Measurements from ENCODE around the gene LCMT2. TPM values are rescaled to one million over a fixed set of nuclear protein-coding genes. Genes with fewer than 3 reads are reported as not detected.

The LCMT2 gene
- polyA plus RNA-seq, 1 donor (not counting 4 experiments of a cell fraction or from before 2014, with no cell fraction given): 14.0 TPM

GRCh38 chr15:43275740-43276562, 54.4 kb downstream of the LCMT2 start:
- Histone ChIP-seq H3K9me1 (ENCODE audit: control insufficient read depth, extremely low read depth, insufficient read depth, low read length) (no peaks in the 10 kb centered on the region), H3K4me2 (ENCODE audit: control insufficient read depth, extremely low read depth, insufficient read depth, low read depth, low read length) (no peak overlapping the region), H3K4me1 (ENCODE audit: control insufficient read depth, extremely low read depth, insufficient read depth, low read length) (no peaks in the 10 kb centered on the region), H3K27ac (ENCODE audit: control insufficient read depth, insufficient read depth, low read length) (no peak overlapping the region), H3K4me3 (ENCODE audit: control insufficient read depth in 2 of 3, extremely low read depth in 1 of 3, insufficient read depth in 2 of 3, low read depth in 1 of 3, low read length in 3 of 3) (no peak overlapping the region), H3K9ac (ENCODE audit: control insufficient read depth, extremely low read depth, insufficient read depth, low read length) (no peak overlapping the region), H2AFZ (ENCODE audit: control insufficient read depth, low read length) (no peak overlapping the region), H3K27me3 (ENCODE audit: control insufficient read depth, extremely low read depth, insufficient read depth, low read length) (peaks cover 16% of the 10 kb centered on the region), H3K9me3 (ENCODE audit: control insufficient read depth, low read depth, low read length) (no peaks in the 10 kb centered on the region), H3K79me2 (ENCODE audit: control insufficient read depth, insufficient read depth, low read length) (no peaks in the 10 kb centered on the region), H4K20me1 (ENCODE audit: control insufficient read depth, extremely low read depth, insufficient read depth, low read length) (no peaks in the 10 kb centered on the region), H3K36me3 (ENCODE audit: control insufficient read depth in 2 of 2, extremely low read depth in 1 of 2, insufficient read depth in 2 of 2, low read length in 2 of 2) (no peaks in the 10 kb centered on the region)
- no peak for TF ChIP-seq EZH2 (IDR thresholded peaks at IDR 0.05; ENCODE audit: low read length)
- TF ChIP-seq CTCF (optimal IDR thresholded peaks at IDR 0.05 in 1 of 3, IDR thresholded peaks at IDR 0.05 in 1 of 3, conservative IDR thresholded peaks at IDR 0.05 in 1 of 3; ENCODE audit: extremely low read depth in 1 of 3, insufficient read depth in 2 of 3, low read length in 3 of 3): no peak
- FAIRE-seq: no peak
- dilution Hi-C loops (cut with MboI; ENCODE audit: extremely low pct_ligation_motif_present, low sequenced_read_pairs): no loop called here
- DNase-seq (ENCODE audit: low read depth, low spot score): no peak

DNA sequence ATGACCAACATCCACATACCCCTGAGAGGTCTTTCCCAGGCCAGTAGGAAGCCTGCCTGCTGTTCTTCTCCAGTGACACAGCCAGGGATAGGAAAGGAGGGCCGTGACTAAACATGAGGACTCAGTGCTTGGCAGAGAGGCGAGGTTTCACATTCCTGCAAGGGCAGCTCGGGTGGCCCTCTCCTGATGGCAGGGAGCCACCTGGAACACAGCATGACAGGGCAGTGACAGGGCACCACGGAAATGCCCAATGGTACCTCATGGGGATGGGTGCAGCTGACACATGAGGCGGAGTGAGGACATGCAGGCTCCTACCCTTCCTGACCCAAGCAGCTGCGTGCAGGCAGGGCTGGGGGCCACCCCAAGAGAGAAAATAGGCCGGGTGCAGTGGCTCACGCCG, 56.2 kb downstream of the LCMT2 start:
- no peak overlapping the region for H2AFZ ChIP-seq (ENCODE audit: control insufficient read depth, low read length)
- no peak overlapping the region for H3K4me3 ChIP-seq (ENCODE audit: control insufficient read depth in 2 of 3, extremely low read depth in 1 of 3, insufficient read depth in 2 of 3, low read depth in 1 of 3, low read length in 3 of 3)
- TF ChIP-seq CTCF (optimal IDR thresholded peaks at IDR 0.05 in 1 of 3, IDR thresholded peaks at IDR 0.05 in 1 of 3, conservative IDR thresholded peaks at IDR 0.05 in 1 of 3; ENCODE audit: extremely low read depth in 1 of 3, insufficient read depth in 2 of 3, low read length in 3 of 3): no peak
- TF ChIP-seq EZH2 (IDR thresholded peaks at IDR 0.05; ENCODE audit: low read length): no peak
- H3K4me1 ChIP-seq (ENCODE audit: control insufficient read depth, extremely low read depth, insufficient read depth, low read length): no peaks in the 10 kb centered on the region
- H4K20me1 ChIP-seq (ENCODE audit: control insufficient read depth, extremely low read depth, insufficient read depth, low read length): no peaks in the 10 kb centered on the region
- H3K4me2 ChIP-seq (ENCODE audit: control insufficient read depth, extremely low read depth, insufficient read depth, low read depth, low read length): no peak overlapping the region
- H3K9ac ChIP-seq (ENCODE audit: control insufficient read depth, extremely low read depth, insufficient read depth, low read length): no peak overlapping the region
- H3K9me1 ChIP-seq (ENCODE audit: control insufficient read depth, extremely low read depth, insufficient read depth, low read length): no peaks in the 10 kb centered on the region
- no peak for DNase-seq (ENCODE audit: low read depth, low spot score)
- H3K9me3 ChIP-seq (ENCODE audit: control insufficient read depth, low read depth, low read length): no peaks in the 10 kb centered on the region
- no peaks in the 10 kb centered on the region for H3K36me3 ChIP-seq (ENCODE audit: control insufficient read depth in 2 of 2, extremely low read depth in 1 of 2, insufficient read depth in 2 of 2, low read length in 2 of 2)
- H3K79me2 ChIP-seq (ENCODE audit: control insufficient read depth, insufficient read depth, low read length): no peaks in the 10 kb centered on the region
- peaks cover 20% of the 10 kb centered on the region for H3K27me3 ChIP-seq (ENCODE audit: control insufficient read depth, extremely low read depth, insufficient read depth, low read length)
- H3K27ac ChIP-seq (ENCODE audit: control insufficient read depth, insufficient read depth, low read length): no peak overlapping the region
- dilution Hi-C loops (cut with MboI; ENCODE audit: extremely low pct_ligation_motif_present, low sequenced_read_pairs): no loop called here
- no peak for FAIRE-seq

Other genes starting within 250 kb of the LCMT2 start
- gene UBR1, start 224.5 kb downstream of the LCMT2 start, polyA plus RNA-seq: 12.3 to 17.4 TPM (median 12.7 TPM) in 3 replicates
- 4.5 to 5.5 TPM (median 4.6 TPM) in 3 replicates for gene TMEM62, start 197.0 kb downstream of the LCMT2 start, polyA plus RNA-seq
- 42.8 to 53.5 TPM (median 46.1 TPM) in 3 replicates for gene CCNDBP1, start 145.2 kb downstream of the LCMT2 start, polyA plus RNA-seq
- gene EPB42, start 109.6 kb downstream of the LCMT2 start, polyA plus RNA-seq: not detected in 3 replicates
- 0.07 to 0.23 TPM in 2 of 3 replicates, not detected in the other for gene TGM5, start 63.6 kb downstream of the LCMT2 start, polyA plus RNA-seq
- not detected in 3 replicates for gene TGM7, start 28.3 kb downstream of the LCMT2 start, polyA plus RNA-seq
- gene ZSCAN29, start 40.5 kb upstream of the LCMT2 start, polyA plus RNA-seq: 8.5 to 9.7 TPM (median 8.7 TPM) in 3 replicates
- 13.5 to 16.1 TPM (median 15.9 TPM) in 3 replicates for gene TUBGCP4, start 40.5 kb upstream of the LCMT2 start, polyA plus RNA-seq
- gene TP53BP1, start 162.6 kb upstream of the LCMT2 start, polyA plus RNA-seq: 26.2 to 36.7 TPM (median 30.7 TPM) in 3 replicates
- 0.13 to 0.18 TPM (median 0.14 TPM) in 3 replicates for gene MAP1A, start 187.0 kb upstream of the LCMT2 start, polyA plus RNA-seq

Data from keratinocyte (primary cell).